ENCODE measurements around the gene RAPGEF5. TPM values are rescaled to one million over a fixed set of nuclear protein-coding genes. Genes with fewer than 3 reads are reported as not detected.
"Not testable (repeated sequence)": the region's sequence is repeated elsewhere in the genome, so short reads cannot be mapped to it uniquely, and the experiment has no call there.

The RAPGEF5 gene
- total RNA-seq, 2 experiments from 2014 or later = 0.21 to 0.40 TPM

DNA sequence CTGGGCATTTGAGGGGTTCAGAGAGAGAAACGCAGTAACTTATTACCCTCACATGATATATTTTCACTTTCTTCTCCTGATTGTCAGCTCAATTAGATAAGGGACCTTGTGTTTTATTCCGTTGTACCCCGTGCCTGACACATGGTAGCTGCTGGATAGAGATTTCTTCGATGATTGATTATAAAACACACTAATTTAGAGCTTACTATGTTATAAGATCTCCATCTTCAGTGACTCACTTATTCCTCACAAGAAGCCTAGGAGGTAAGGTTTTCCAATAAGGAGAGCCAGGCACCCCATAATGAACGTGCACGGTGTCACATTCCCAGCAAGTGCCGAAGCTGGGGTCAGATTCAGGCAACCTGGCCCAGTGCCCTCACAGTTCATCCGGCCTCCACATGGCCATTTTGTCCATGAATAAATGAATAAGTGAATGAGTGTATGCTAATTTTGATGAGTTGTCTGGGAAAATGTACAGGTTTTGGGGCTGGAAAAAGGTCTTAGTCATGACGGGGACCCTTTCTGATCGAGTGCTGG, 273.2 kb downstream of the RAPGEF5 start:
- CTCF ChIA-PET = interaction anchor here (0.6 to 4.8 kb wide), 12 partner anchors 9 to 416 kb away, joined by 3 to 25 read pairs (median 4); partner anchors contain the start of gene STEAP1B
- DNase-seq = no peak
- H3K4me3 Mint-ChIP-seq = peak overlapping the region; percentile 71
- H3K27ac Mint-ChIP-seq = no peak overlapping the region
- intact Hi-C loops (cut with micrococcal nuclease) = loop anchor here (1.0 to 5.0 kb wide), 5 partner anchors 83 to 1296 kb away; partner anchors contain the start of genes CDCA7L and SP8
- peaks cover 11% of the 10 kb centered on the region for H3K4me1 Mint-ChIP-seq (ENCODE audit: low read depth)
- peaks cover 1% of the 10 kb centered on the region for H3K9me3 Mint-ChIP-seq
- H3K36me3 Mint-ChIP-seq (ENCODE audit: low read depth) = no peaks in the 10 kb centered on the region
- peaks cover 19% of the 10 kb centered on the region for H3K27me3 Mint-ChIP-seq (ENCODE audit: low read depth)

DNA sequence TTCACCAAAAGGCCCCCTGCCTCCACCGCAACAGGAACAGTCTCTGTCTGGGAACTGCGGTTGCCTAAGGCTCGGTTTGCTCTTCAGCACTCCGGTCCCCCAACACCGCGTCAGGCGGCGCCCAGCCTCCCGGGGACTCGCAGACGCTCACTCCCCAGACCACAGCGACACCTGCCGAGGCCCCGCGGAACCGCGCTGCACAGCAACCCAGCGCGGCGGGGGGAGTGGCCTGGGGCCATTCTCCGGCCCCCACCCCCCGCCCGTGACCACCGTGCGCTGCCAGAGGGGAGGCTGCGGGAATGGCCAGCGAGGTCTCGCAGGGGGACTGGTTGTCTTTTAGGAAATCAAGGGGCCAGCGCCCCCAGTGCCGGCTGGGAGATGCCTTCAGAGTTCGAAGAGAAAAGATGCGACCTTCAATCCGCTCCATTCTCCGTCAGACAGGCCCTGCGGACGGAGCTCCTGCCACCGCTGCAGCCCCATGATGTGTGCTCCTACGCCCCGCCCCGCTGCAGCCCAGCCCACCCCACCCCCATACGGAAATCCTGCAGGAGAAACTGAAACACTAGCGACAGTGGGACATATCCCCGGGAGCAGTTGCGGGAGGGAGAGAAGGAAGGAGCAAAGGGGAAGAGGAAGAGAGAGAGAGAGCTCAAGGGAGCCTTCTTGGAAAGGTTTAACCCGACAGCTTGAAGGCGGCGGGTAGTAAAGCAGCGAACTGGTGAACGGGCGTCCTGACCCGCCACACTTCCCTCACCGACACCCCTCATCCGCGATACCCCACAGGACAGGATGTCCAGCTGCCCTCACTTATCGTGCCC, 273.9 kb downstream of the RAPGEF5 start:
- Mint-ChIP-seq H3K27ac (no peak overlapping the region), H3K36me3 (ENCODE audit: low read depth) (no peaks in the 10 kb centered on the region), H3K4me3 (peak overlapping the region; percentile 71), H3K27me3 (ENCODE audit: low read depth) (peaks cover 20% of the 10 kb centered on the region), H3K4me1 (ENCODE audit: low read depth) (peaks cover 11% of the 10 kb centered on the region), H3K9me3 (peaks cover 1% of the 10 kb centered on the region)
- DNase-seq = peak; percentile 85
- intact Hi-C loops (cut with micrococcal nuclease) = loop anchor here (1.0 to 5.0 kb wide), 5 partner anchors 82 to 1296 kb away; partner anchors contain the start of genes CDCA7L and SP8
- CTCF ChIA-PET = interaction anchor here (0.5 to 4.8 kb wide), 19 partner anchors 8 to 417 kb away, joined by 3 to 25 read pairs (median 3); partner anchors contain the start of gene STEAP1B

DNA sequence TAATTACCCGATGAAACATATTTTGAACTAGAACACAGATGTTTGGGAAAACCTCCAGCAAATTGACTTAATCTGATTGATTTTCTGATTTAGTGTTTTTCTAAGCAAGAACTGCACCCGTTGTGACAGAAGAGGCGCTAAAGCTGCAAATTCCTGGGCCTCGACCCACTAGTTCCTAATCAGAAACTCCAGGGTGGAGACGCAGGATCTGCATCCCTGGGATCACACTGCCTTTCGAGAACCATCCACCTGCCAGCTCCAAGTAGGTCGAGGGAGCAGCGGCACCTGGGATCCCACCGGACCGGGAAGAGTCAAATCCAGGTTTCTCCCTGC, 274.4 kb downstream of the RAPGEF5 start:
- no peak overlapping the region for H3K27ac Mint-ChIP-seq
- intact Hi-C loops (cut with micrococcal nuclease) = loop anchor here (2.0 to 5.0 kb wide), 4 partner anchors 82 to 1295 kb away; partner anchors contain the start of genes CDCA7L and SP8
- peaks cover 11% of the 10 kb centered on the region for H3K4me1 Mint-ChIP-seq (ENCODE audit: low read depth)
- H3K4me3 Mint-ChIP-seq = peak overlapping the region; percentile 71
- CTCF ChIA-PET = interaction anchor here (0.5 to 4.8 kb wide), 12 partner anchors 8 to 385 kb away, joined by 3 to 25 read pairs (median 3); no protein-coding TSS in a partner anchor
- peaks cover 26% of the 10 kb centered on the region for H3K27me3 Mint-ChIP-seq (ENCODE audit: low read depth)
- peaks cover 1% of the 10 kb centered on the region for H3K9me3 Mint-ChIP-seq
- DNase-seq = peak; percentile 7
- no peaks in the 10 kb centered on the region for H3K36me3 Mint-ChIP-seq (ENCODE audit: low read depth)

DNA sequence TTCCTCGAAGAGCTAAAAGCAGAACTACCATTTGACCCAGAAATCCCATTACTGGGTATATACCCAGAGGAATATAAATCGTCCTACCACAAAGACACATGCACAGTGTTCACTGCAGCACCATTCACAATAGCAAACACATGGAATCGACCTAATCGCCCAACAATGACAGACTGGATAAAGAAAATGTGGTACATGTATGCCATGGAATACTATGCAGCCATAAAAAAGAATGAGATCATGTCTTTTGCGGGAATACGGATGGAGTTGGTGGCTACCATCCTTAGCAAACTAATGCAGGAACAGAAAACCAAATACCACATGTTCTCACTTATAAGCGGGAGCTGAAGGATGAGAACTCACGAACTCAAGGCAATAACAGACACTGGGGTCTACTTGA, 276.7 kb downstream of the RAPGEF5 start:
- not testable (repeated sequence) for H3K9me3 Mint-ChIP-seq; H3K4me3 Mint-ChIP-seq; H3K36me3 Mint-ChIP-seq (ENCODE audit: low read depth); DNase-seq; H3K27ac Mint-ChIP-seq
- CTCF ChIA-PET = interaction anchor here (0.6 to 1.3 kb wide), 4 partner anchors 18 to 401 kb away, joined by 4 read pairs; no protein-coding TSS in a partner anchor
- peaks cover 11% of the 10 kb centered on the region for H3K4me1 Mint-ChIP-seq (ENCODE audit: low read depth)
- intact Hi-C loops (cut with micrococcal nuclease) = loop anchor here (5.0 kb wide), 2 partner anchors 133 to 1293 kb away; partner anchors contain the start of genes CDCA7L and SP8
- H3K27me3 Mint-ChIP-seq (ENCODE audit: low read depth) = peaks cover 34% of the 10 kb centered on the region

DNA sequence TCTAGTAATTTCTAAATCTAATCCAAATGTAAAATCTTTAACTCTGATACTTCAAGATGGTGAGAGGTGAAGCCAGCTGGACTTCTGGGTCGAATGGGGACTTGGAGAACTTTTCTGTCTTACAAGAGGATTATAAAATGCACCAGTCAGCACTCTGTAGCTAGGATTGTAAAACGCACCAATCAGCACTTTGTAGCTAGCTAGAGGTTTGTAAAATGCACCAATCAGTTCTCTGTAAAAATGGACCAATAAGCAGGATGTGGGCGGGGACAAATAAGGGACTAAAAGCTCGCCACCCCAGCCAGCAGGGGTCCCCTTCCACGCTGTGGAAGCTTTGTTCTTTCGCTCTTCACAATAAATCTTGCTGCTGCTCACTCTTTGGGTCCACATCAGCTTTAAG, 278.1 kb downstream of the RAPGEF5 start:
- H3K36me3 Mint-ChIP-seq (ENCODE audit: low read depth); H3K27ac Mint-ChIP-seq; DNase-seq; H3K9me3 Mint-ChIP-seq; intact Hi-C loops (cut with micrococcal nuclease); H3K4me3 Mint-ChIP-seq: not testable (repeated sequence)
- CTCF ChIA-PET = interaction anchor here (0.6 to 1.3 kb wide), 3 partner anchors 31 to 143 kb away, joined by 3 to 4 read pairs (median 3); no protein-coding TSS in a partner anchor
- Mint-ChIP-seq H3K27me3 (ENCODE audit: low read depth) (peaks cover 34% of the 10 kb centered on the region), H3K4me1 (ENCODE audit: low read depth) (peaks cover 11% of the 10 kb centered on the region)

DNA sequence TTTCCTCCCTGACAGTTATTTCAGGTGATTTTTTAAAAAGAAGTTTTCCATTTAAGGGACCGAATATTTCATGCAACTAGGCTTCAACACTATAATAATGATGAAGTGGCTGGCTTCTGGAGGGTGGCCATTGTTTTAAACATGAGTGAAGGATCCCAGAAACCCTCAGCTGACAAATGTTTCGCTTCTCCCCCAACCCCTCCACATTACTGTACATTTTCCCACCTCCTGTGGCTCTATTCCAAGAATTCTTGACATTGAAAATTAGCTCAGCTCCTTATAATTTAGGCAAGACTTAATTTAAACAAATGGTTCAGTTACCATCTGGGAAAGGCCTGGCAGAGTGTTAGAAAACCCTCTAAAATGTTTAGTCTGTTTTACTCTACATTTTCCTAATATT, 281.4 kb downstream of the RAPGEF5 start:
- peaks cover 26% of the 10 kb centered on the region for H3K27me3 Mint-ChIP-seq (ENCODE audit: low read depth)
- peaks cover 1% of the 10 kb centered on the region for H3K9me3 Mint-ChIP-seq
- intact Hi-C loops (cut with micrococcal nuclease) = no loop called here
- H3K27ac Mint-ChIP-seq = no peak overlapping the region
- no peaks in the 10 kb centered on the region for H3K4me1 Mint-ChIP-seq (ENCODE audit: low read depth)
- no peaks in the 10 kb centered on the region for H3K36me3 Mint-ChIP-seq (ENCODE audit: low read depth)
- CTCF ChIA-PET = interaction anchor here (0.8 kb wide), 1 partner anchor 9 kb away, joined by 3 read pairs; no protein-coding TSS in a partner anchor
- no peak overlapping the region for H3K4me3 Mint-ChIP-seq
- DNase-seq = no peak

DNA sequence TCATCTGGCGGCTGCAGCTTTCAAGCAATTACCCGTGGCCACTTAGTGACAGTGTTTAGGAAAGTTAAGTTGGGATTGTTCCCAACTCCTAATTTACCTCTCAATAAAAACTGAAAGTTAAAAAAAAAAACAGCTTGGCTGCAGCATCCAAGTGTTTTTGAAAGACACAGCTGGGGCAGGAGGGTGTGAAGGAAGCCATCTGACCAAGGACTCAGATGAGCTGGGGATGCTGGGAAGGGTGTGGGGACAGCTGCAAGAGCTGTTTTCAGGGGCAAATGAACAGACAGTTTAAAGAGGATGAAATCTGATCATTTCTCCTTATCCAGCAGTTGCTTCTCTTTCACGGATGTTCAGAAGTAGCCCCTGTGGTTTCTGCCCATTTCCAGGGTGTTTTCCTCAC, 282.1 kb downstream of the RAPGEF5 start:
- H3K9me3 Mint-ChIP-seq = peaks cover 1% of the 10 kb centered on the region
- H3K36me3 Mint-ChIP-seq (ENCODE audit: low read depth) = no peaks in the 10 kb centered on the region
- no peak overlapping the region for H3K4me3 Mint-ChIP-seq
- CTCF ChIA-PET = interaction anchor here (0.5 to 1.3 kb wide), 4 partner anchors 8 to 239 kb away, joined by 3 to 6 read pairs (median 4); no protein-coding TSS in a partner anchor
- H3K27me3 Mint-ChIP-seq (ENCODE audit: low read depth) = peaks cover 22% of the 10 kb centered on the region
- no peak for DNase-seq
- H3K27ac Mint-ChIP-seq = no peak overlapping the region
- intact Hi-C loops (cut with micrococcal nuclease) = no loop called here
- H3K4me1 Mint-ChIP-seq (ENCODE audit: low read depth) = no peaks in the 10 kb centered on the region

Other genes with a start within 250 kb of the RAPGEF5 start
- under 1 TPM in 1 of 2 experiments, not detected in 1; 0.19 TPM for gene STEAP1B, start 143.0 kb upstream of the RAPGEF5 start, total RNA-seq